Psoas muscle (tissue), 8 donors: Measurements from ENCODE around the gene SDSL. TPM values are rescaled to one million over a fixed set of nuclear protein-coding genes. Genes with fewer than 3 reads are reported as not detected.

ENCODE experiments used
- ATAC-seq, 4 donors: fragments of 200-7000 bp; cut with Tn5 transposase; one replicate each; pipeline ENCODE4 v1.9.1; 2020; ENCODE audit warnings: moderate library complexity in 3 of 4, mild to moderate bottlenecking in 2 of 4
- DNase-seq, 2 donors: peaks; one replicate each; pipeline ENCODE4 v3.0.0-alpha.2; 2020
- H3K27ac ChIP-seq: fragments of 200-600 bp; one replicate; pipeline ENCODE4 v1.8.0; 2022
- H3K27me3 ChIP-seq, 3 donors: fragments of 200-600 bp in 1 of 3; one replicate each; pipeline versions ENCODE4 v1.6.1 to v1.8.0; 2013 to 2022; ENCODE audit warnings: low read length in 2 of 3, mild to moderate bottlenecking in 2 of 3, moderate library complexity in 1 of 3; ENCODE audit not compliant: insufficient read depth in 3 of 3
- H3K36me3 ChIP-seq, 2 donors: fragments of 200-600 bp in 1 of 2; one replicate each; pipeline versions ENCODE4 v1.6.1 to v1.8.0; 2013 to 2022; ENCODE audit warnings: low read depth in 1 of 2, mild to moderate bottlenecking in 1 of 2, moderate library complexity in 1 of 2; ENCODE audit not compliant: insufficient read depth in 1 of 2
- H3K4me1 ChIP-seq: fragments of 200-600 bp; one replicate; pipeline ENCODE4 v1.8.0; 2022
- H3K4me3 ChIP-seq: fragments of 200-600 bp; one replicate; pipeline ENCODE4 v1.8.0; 2022; ENCODE audit warnings: mild to moderate bottlenecking
- H3K9me3 ChIP-seq: fragments of 200-600 bp; one replicate; pipeline ENCODE4 v1.8.0; 2022
- WGBS, 3 donors: extraction: QIAGEN DNeasy Blood & Tissue Kit; methylation state at CpG; one replicate each; pipeline versions ENCODE4 v1.1.6 to v1.1.7; 2013; 5-methylcytosine and 5-hydroxymethylcytosine counted together
- intact Hi-C, 2 donors: fragments of 100-400 bp; cut with DNase I; formaldehyde crosslinking; loops; one replicate each; pipeline versions ENCODE4 v1.11.0 to v1.14.2; 2022
- polyA plus RNA-seq, 3 donors: library from polyadenylated mRNA; stranded (reverse); fragments of 200-250 nt; gene quantifications; one replicate each; pipeline ENCODE4 v1.2.3, GENCODE V29; 2013
- total RNA-seq, 4 donors: library from RNA; stranded (reverse); fragmentation: NEBNext Ultra II Directional in 2 of 4; extraction: Animal tissue kit (Norgen Biotek cat#: 25700) in 2 of 4; gene quantifications; one replicate each; pipeline versions ENCODE4 v1.2.1 to v1.2.4, GENCODE V29; 2021 to 2023
- TF ChIP-seq, protein P1 (sequence below): fragments of 200-600 bp; IDR thresholded peaks from one replicate; pipeline ENCODE4 v1.8.0; 2022; ENCODE audit warnings: antibody characterized with exemption
- donor health status: healthy with polysubstance abuse.
- donor health status: DM: no; HTN: no; CAD: no; lungs with moderate emphysema.
- donor health status: Bipolar disorder and iron deficiency.
- donor health status: healthy.
- donor health status: DM: yes; HTN: yes; CAD: no.
- donor health status: DM: no; HTN: no; CAD: no.
- donor health status: DM: no; HTN: no; CAD: no.
- donor health status: DM: yes; HTN: yes; CAD: no.

The SDSL gene
- total and polyA plus RNA-seq, 7 donors, result 0.48 to 6.0 (median 0.97) TPM

DNA sequence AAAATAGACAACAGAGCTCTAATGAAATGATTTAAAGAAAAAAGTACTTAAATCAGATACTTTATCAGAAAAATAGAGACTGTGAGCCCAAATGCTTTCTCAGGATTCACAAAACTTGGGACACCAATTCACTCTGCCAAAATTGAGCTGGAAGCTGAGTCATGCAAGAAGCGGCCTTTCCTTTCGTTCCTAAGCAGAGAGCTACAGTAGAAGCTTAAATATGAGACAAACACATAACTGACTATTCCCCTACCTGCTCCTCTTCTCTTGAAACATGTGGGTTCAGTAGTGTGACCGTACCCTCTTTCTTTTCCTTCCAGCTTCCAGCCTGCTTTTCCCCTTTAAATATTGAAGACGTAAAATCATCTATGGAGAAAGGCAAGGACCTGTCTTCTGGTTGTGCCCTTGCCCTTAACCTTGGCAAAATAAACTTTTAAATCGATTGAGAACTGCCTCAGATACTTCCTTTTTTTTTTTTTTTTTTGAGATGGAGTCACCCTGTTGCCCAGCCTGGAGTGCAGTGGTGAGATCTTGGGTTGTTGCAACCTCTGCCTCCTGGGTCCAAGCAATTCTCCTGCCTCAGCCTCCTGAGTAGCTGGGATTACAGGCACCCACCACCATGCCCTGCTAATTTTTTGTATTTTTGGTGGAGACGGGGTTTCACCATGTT is 14.1 kb upstream of the SDSL start:
- Histone ChIP-seq H3K4me3 (no peak overlapping the region), H3K27me3 (peaks cover 0 to 2% (median 0%) of the 10 kb centered on the region in 3 donors), H3K9me3 (no peaks in the 10 kb centered on the region), H3K27ac (no peak overlapping the region), H3K4me1 (no peaks in the 10 kb centered on the region), H3K36me3 (no peaks in the 10 kb centered on the region)
- TF ChIP-seq, protein P1, sequence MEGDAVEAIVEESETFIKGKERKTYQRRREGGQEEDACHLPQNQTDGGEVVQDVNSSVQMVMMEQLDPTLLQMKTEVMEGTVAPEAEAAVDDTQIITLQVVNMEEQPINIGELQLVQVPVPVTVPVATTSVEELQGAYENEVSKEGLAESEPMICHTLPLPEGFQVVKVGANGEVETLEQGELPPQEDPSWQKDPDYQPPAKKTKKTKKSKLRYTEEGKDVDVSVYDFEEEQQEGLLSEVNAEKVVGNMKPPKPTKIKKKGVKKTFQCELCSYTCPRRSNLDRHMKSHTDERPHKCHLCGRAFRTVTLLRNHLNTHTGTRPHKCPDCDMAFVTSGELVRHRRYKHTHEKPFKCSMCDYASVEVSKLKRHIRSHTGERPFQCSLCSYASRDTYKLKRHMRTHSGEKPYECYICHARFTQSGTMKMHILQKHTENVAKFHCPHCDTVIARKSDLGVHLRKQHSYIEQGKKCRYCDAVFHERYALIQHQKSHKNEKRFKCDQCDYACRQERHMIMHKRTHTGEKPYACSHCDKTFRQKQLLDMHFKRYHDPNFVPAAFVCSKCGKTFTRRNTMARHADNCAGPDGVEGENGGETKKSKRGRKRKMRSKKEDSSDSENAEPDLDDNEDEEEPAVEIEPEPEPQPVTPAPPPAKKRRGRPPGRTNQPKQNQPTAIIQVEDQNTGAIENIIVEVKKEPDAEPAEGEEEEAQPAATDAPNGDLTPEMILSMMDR, result no peak
- 61 to 77% (median 62%) methylated on average over 6 of the region's 6 CpGs for WGBS, 3 donors
- intact Hi-C loops, result no loop called here
- ATAC-seq (peak in 1 of 4 donors; percentile 35), DNase-seq (no peak)

DNA sequence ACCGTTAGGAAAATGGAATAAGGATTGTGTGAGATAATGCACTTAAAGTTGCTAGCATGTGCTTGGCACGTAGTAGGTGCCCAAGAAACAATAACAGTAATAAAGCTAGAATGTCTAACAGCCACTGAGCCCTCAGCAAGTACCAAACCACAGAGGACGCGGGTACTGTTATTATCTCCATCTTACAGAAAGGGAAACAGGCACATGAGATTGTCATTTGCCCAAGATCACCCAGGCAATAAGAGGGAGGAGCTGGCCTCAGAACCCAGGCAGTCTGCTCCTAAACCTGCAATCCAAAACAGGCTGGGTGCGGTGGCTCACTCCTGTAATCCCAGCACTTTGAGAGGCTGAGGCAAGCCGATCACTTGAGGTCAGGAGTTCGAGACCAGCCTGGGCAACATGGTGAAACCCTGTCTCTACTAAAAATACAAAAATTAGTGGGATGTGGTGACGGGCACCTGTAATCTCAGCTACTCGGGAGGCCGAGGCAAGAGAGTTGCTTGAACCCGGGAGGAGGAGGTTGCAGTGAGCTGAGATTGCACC is 13.4 kb upstream of the SDSL start:
- Histone ChIP-seq H3K4me1 (no peaks in the 10 kb centered on the region), H3K9me3 (no peaks in the 10 kb centered on the region), H3K36me3 (no peaks in the 10 kb centered on the region), H3K27me3 (peaks cover 0 to 2% (median 0%) of the 10 kb centered on the region in 3 donors), H3K27ac (no peak overlapping the region), H3K4me3 (no peak overlapping the region)
- ATAC-seq (no peak), DNase-seq (no peak)
- intact Hi-C loops, result no loop called here
- TF ChIP-seq, protein P1, result no peak
- 91 to 93% (median 91%) methylated on average over 11 of the region's 11 CpGs for WGBS, 3 donors

DNA sequence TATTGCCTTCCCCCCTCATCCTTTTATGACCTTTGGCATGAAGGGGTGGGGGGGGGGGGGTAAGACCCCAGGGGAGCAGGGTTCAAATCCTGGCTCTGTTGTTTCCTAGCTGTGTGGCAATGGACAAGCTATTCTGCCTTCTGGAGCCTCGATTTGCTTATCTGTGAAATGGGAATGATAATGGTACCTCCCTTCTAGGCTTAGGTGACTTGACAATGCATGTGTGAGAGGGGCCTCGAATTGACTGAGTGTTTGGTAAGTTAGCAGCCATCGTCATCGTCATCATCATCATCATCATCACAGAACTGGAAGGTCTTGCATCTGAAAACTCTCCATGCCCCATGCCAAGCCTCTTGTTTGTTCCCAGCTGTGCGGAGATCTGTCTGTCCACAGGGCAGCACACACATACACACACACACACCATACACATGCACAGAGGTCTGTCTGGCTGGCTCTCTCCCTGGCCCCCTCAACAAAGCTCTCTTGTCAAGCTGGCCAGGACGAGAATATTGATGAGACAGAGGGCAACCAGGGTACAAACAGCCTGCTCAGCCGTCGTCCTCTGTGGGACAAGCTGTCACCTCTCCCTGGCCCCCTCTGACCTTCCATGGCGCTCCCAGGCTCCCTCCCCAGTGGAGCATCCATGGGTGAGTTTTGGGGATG is 12.6 kb upstream of the SDSL start:
- no peak for DNase-seq
- TF ChIP-seq, protein P1, result no peak
- WGBS, 3 donors, result 60 to 62% (median 61%) methylated on average over 9 of the region's 9 CpGs
- no peak for ATAC-seq
- no peaks in the 10 kb centered on the region for H3K4me1 ChIP-seq
- H3K36me3 ChIP-seq, result no peaks in the 10 kb centered on the region
- intact Hi-C loops, result no loop called here
- no peaks in the 10 kb centered on the region for H3K9me3 ChIP-seq
- no peak overlapping the region for H3K4me3 ChIP-seq
- H3K27ac ChIP-seq, result no peak overlapping the region
- H3K27me3 ChIP-seq, result peaks cover 0 to 2% (median 0%) of the 10 kb centered on the region in 3 donors

DNA sequence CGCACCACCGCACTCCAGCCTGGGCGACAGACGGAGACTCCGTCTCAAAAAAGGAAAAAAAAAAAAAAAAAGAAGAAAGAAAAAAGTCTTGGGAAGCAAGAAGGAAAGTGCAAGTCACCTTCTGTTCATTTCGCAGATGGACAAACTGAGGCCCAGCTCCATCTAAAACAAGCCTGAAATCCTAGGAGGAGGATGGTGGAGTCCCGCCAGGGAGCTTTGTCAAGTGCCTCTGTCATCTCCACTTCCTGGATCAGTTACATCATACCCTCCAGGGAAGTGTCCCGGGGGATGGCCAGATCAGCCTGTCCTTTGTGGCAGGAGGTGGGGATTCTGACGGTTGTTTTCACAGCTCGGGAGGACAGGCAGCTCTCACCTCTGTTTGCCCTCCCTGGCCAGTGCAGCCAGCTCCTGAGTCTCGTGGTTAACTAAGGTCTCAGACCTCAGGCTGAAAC is 8.7 kb upstream of the SDSL start:
- TF ChIP-seq, protein P1, result no peak
- Histone ChIP-seq H3K4me1 (no peaks in the 10 kb centered on the region), H3K36me3 (no peaks in the 10 kb centered on the region), H3K27ac (no peak overlapping the region), H3K4me3 (no peak overlapping the region), H3K9me3 (no peaks in the 10 kb centered on the region), H3K27me3 (peaks cover 0 to 2% (median 0%) of the 10 kb centered on the region in 3 donors)
- ATAC-seq (peak in 1 of 4 donors; percentile 40), DNase-seq (no peak)
- 50 to 54% (median 51%) methylated on average over 11 of the region's 11 CpGs for WGBS, 3 donors
- intact Hi-C loops, result no loop called here
